H9 (cell line): ENCODE results near the gene LAMC3. TPM values are rescaled to one million over a fixed set of nuclear protein-coding genes. Genes with fewer than 3 reads are reported as not detected.

Source experiments
- DNase-seq: peaks from one replicate; pipeline ENCODE4 v3.0.0-alpha.2; 2017
- H2AFZ ChIP-seq: one replicate; pipeline ENCODE4 v1.6.1; 2013; ENCODE audit warnings: mild to moderate bottlenecking, low read length, control low read depth, moderate library complexity
- H2AK5ac ChIP-seq: 2 replicates; pipeline ENCODE4 v1.6.1; 2013; ENCODE audit warnings: low read length, control low read depth, mixed read lengths; ENCODE audit not compliant: insufficient read length
- H2BK120ac ChIP-seq: one replicate; pipeline ENCODE4 v1.6.1; 2013; ENCODE audit warnings: low read depth, mild to moderate bottlenecking, low read length, control low read depth, inconsistent platforms; ENCODE audit not compliant: poor library complexity, severe bottlenecking
- H2BK12ac ChIP-seq: 2 replicates; pipeline ENCODE4 v1.6.1; 2013; ENCODE audit warnings: low read length, control low read depth, mixed read lengths, low read depth; ENCODE audit not compliant: insufficient read length
- H2BK15ac ChIP-seq: 2 replicates; pipeline ENCODE4 v1.6.1; 2013; ENCODE audit warnings: low read depth, low read length, control low read depth
- H2BK20ac ChIP-seq: one replicate; pipeline ENCODE4 v1.6.1; 2013; ENCODE audit warnings: low read depth, mild to moderate bottlenecking, low read length, control low read depth, inconsistent platforms; ENCODE audit not compliant: poor library complexity, severe bottlenecking
- H2BK5ac ChIP-seq: 2 replicates; pipeline ENCODE4 v1.6.1; 2013; ENCODE audit warnings: low read length, control low read depth, mixed read lengths; ENCODE audit not compliant: insufficient read length
- H3K14ac ChIP-seq: 2 replicates; pipeline ENCODE4 v1.6.1; 2013; ENCODE audit warnings: low read length, control low read depth; ENCODE audit not compliant: insufficient read depth
- H3K18ac ChIP-seq: 2 replicates; pipeline ENCODE4 v1.6.1; 2013; ENCODE audit warnings: low read depth, mild to moderate bottlenecking, mixed read lengths, low read length, control low read depth; ENCODE audit not compliant: insufficient read length
- H3K23ac ChIP-seq: 2 replicates; pipeline ENCODE4 v1.6.1; 2013; ENCODE audit warnings: low read length, control low read depth, mixed read lengths, low read depth; ENCODE audit not compliant: insufficient read length
- H3K23me2 ChIP-seq: 2 replicates; pipeline ENCODE4 v1.6.1; 2013; ENCODE audit warnings: low read depth, mild to moderate bottlenecking, mixed read lengths, low read length, control low read depth; ENCODE audit not compliant: insufficient read length, poor library complexity, severe bottlenecking
- H3K27ac ChIP-seq: 2 replicates; pipeline ENCODE4 v1.5.1; 2013; ENCODE audit warnings: low read length, control low read depth, mixed read lengths, low read depth; ENCODE audit not compliant: insufficient read length
- H3K27me3 ChIP-seq: 2 replicates; pipeline ENCODE4 v1.6.1; 2013; ENCODE audit warnings: low read length, control low read depth, inconsistent platforms; ENCODE audit not compliant: insufficient read depth
- H3K4ac ChIP-seq: 2 replicates; pipeline ENCODE4 v1.6.1; 2013; ENCODE audit warnings: low read depth, mild to moderate bottlenecking, control low read depth, inconsistent platforms, low read length, moderate library complexity
- H3K4me1 ChIP-seq: 2 replicates; pipeline ENCODE4 v1.6.1; 2013; ENCODE audit warnings: low read length, control low read depth, inconsistent platforms; ENCODE audit not compliant: insufficient read depth
- H3K4me2 ChIP-seq: 2 replicates; pipeline ENCODE4 v1.6.1; 2013; ENCODE audit warnings: low read length, control low read depth, mixed read lengths; ENCODE audit not compliant: insufficient read length, insufficient read depth
- H3K56ac ChIP-seq: 2 replicates; pipeline ENCODE4 v1.6.1; 2013; ENCODE audit warnings: low read depth, mild to moderate bottlenecking, mixed read lengths, low read length, control low read depth; ENCODE audit not compliant: insufficient read length
- H3K79me1 ChIP-seq: 2 replicates; pipeline ENCODE4 v1.6.1; 2013; ENCODE audit warnings: low read depth, mild to moderate bottlenecking, moderate library complexity, low read length, control low read depth, inconsistent platforms; ENCODE audit not compliant: insufficient read depth, poor library complexity, severe bottlenecking
- H3K79me2 ChIP-seq: 2 replicates; pipeline ENCODE4 v1.6.1; 2013; ENCODE audit warnings: low read length, control low read depth, inconsistent platforms; ENCODE audit not compliant: insufficient read depth
- H3K9ac ChIP-seq: 2 replicates; pipeline ENCODE4 v1.6.1; 2013; ENCODE audit warnings: low read length, control low read depth, mixed read lengths; ENCODE audit not compliant: insufficient read length; ENCODE audit errors: extremely low read depth
- H3K9me3 ChIP-seq: one replicate; pipeline ENCODE4 v1.6.1; 2013; ENCODE audit warnings: low read depth, low read length, inconsistent platforms; ENCODE audit not compliant: control insufficient read depth
- H3T11ph ChIP-seq: one replicate; pipeline ENCODE4 v1.6.1; 2013; ENCODE audit warnings: mild to moderate bottlenecking, low read length, control low read depth, inconsistent platforms
- H4K20me1 ChIP-seq: one replicate; pipeline ENCODE4 v1.6.1; 2013; ENCODE audit not compliant: control insufficient read depth, insufficient read length, insufficient read depth
- H4K5ac ChIP-seq: 2 replicates; pipeline ENCODE4 v1.6.1; 2013; ENCODE audit warnings: low read depth, mild to moderate bottlenecking, mixed read lengths, low read length, control low read depth; ENCODE audit not compliant: insufficient read length
- H4K8ac ChIP-seq: replicated peaks from 2 replicates; pipeline ENCODE4 v1.6.1; 2013; ENCODE audit warnings: low read length, control low read depth, mixed read lengths, low read depth; ENCODE audit not compliant: insufficient read length
- H4K91ac ChIP-seq: 2 replicates; pipeline ENCODE4 v1.6.1; 2013; ENCODE audit warnings: low read depth, mild to moderate bottlenecking, moderate library complexity, mixed read lengths, low read length, control low read depth; ENCODE audit not compliant: insufficient read length
- H3K27ac Mint-ChIP-seq, 3 experiments: 2 replicates in 2 of 3; 3 replicates in 1 of 3; pipeline ENCODE4 v1.8.0; 2020 to 2021; ENCODE audit warnings: mixed read lengths in 3 of 3, mild to moderate bottlenecking in 1 of 3, moderate library complexity in 1 of 3
- H3K27me3 Mint-ChIP-seq: 2 replicates; pipeline ENCODE4 v1.8.0; 2021; ENCODE audit warnings: low read depth, mild to moderate bottlenecking, moderate library complexity, mixed read lengths
- H3K36me3 Mint-ChIP-seq, 3 experiments: 2 replicates in 2 of 3; 3 replicates in 1 of 3; pipeline ENCODE4 v1.8.0; 2020 to 2021; ENCODE audit warnings: low read depth in 3 of 3, mixed read lengths in 3 of 3; ENCODE audit not compliant: insufficient read depth in 1 of 3
- H3K4me1 Mint-ChIP-seq, 2 experiments: 2 replicates each; pipeline ENCODE4 v1.8.0; 2020; ENCODE audit warnings: mixed read lengths in 2 of 2
- H3K4me3 Mint-ChIP-seq, 2 experiments: 2 replicates in 1 of 2; 3 replicates in 1 of 2; pipeline ENCODE4 v1.8.0; 2020 to 2021; ENCODE audit warnings: mild to moderate bottlenecking in 2 of 2, mixed read lengths in 2 of 2, moderate library complexity in 1 of 2
- H3K9me3 Mint-ChIP-seq, 2 experiments: 2 replicates in 1 of 2; 3 replicates in 1 of 2; pipeline ENCODE4 v1.8.0; 2020; ENCODE audit warnings: mild to moderate bottlenecking in 2 of 2, mixed read lengths in 2 of 2, moderate library complexity in 1 of 2
- CTCF ChIP-seq: fragments of 200-600 bp; sonication (generic); conservative IDR thresholded peaks from 3 replicates; pipeline ENCODE4 v1.8.0; 2021; ENCODE audit warnings: antibody characterized with exemption, mild to moderate bottlenecking
- WGBS: extraction: QIAGEN DNeasy Blood & Tissue Kit; methylation state at CpG from one replicate; pipeline ENCODE4 v1.1.7; 2013; ENCODE audit warnings: missing lambda C conversion rate, low lambda C conversion rate, mixed read lengths; ENCODE audit not compliant: insufficient read length; ENCODE audit errors: extremely low coverage; 5-methylcytosine and 5-hydroxymethylcytosine counted together
- total RNA-seq: library from RNA; stranded (reverse); gene quantifications from 2 replicates; pipeline ENCODE4 v1.2.1, GENCODE V29; 2021

The LAMC3 gene
- total RNA-seq, 1 experiment from 2014 or later = 21.7 TPM

- H3K4me2 ChIP-seq = no peak overlapping the region
- H2AFZ ChIP-seq = no peak overlapping the region
- no peak for DNase-seq
- H2BK20ac ChIP-seq = no peak overlapping the region
- no peak overlapping the region for H3K9ac ChIP-seq
- no peak overlapping the region for H4K5ac ChIP-seq
- no peak overlapping the region for H4K91ac ChIP-seq
- no peaks in the 10 kb centered on the region for H3K36me3 Mint-ChIP-seq
- H3K4me3 Mint-ChIP-seq = no peak overlapping the region
- no peak overlapping the region for H2BK15ac ChIP-seq
- no CpG with 5 or more reads among the region's 10 CpGs for WGBS
- no peak overlapping the region for H3K27ac ChIP-seq
- H2AK5ac ChIP-seq = no peak overlapping the region
- no peak overlapping the region for H3K56ac ChIP-seq
- no peak overlapping the region for H2BK120ac ChIP-seq
- H3T11ph ChIP-seq = no peak overlapping the region
- H2BK12ac ChIP-seq = no peak overlapping the region
- no peaks in the 10 kb centered on the region for H3K79me1 ChIP-seq
- H2BK5ac ChIP-seq = no peak overlapping the region
- H3K9me3 ChIP-seq = no peaks in the 10 kb centered on the region
- no peak overlapping the region for H3K4ac ChIP-seq
- no peaks in the 10 kb centered on the region for H3K4me1 ChIP-seq
- peaks cover 16 to 22% of the 10 kb centered on the region in 2 experiments for H3K4me1 Mint-ChIP-seq
- no peak overlapping the region for H4K8ac ChIP-seq
- no peak overlapping the region for H3K23ac ChIP-seq
- no peak overlapping the region for H3K18ac ChIP-seq
- no peak for TF ChIP-seq CTCF
- H3K27ac Mint-ChIP-seq = no peak overlapping the region
- H3K27me3 Mint-ChIP-seq = peaks cover 6% of the 10 kb centered on the region; the same call in 1 of the 2 replicates
- no peak overlapping the region for H3K14ac ChIP-seq
- no peaks in the 10 kb centered on the region for H3K23me2 ChIP-seq
- no peaks in the 10 kb centered on the region for H3K79me2 ChIP-seq
- H3K9me3 Mint-ChIP-seq = no peaks in the 10 kb centered on the region; a peak in 2 of 5 replicates
- H3K27me3 ChIP-seq = no peaks in the 10 kb centered on the region
- no peaks in the 10 kb centered on the region for H4K20me1 ChIP-seq
Observed at GRCh38 chr9:130987738-130988399, 21.1 kb upstream of the LAMC3 start.
